GM21515 (cell line): Measurements from ENCODE around the gene SERINC2.

ENCODE experiments used
- ATAC-seq: cut with Tn5 transposase; IDR thresholded peaks from one replicate; pipeline ENCODE4 v1.9.1; 2021; ENCODE audit not compliant: unreplicated experiment

The SERINC2 gene

GRCh38 chr1:31432592-31433395, 19.8 kb downstream of the SERINC2 start:
- no peak for ATAC-seq

DNA sequence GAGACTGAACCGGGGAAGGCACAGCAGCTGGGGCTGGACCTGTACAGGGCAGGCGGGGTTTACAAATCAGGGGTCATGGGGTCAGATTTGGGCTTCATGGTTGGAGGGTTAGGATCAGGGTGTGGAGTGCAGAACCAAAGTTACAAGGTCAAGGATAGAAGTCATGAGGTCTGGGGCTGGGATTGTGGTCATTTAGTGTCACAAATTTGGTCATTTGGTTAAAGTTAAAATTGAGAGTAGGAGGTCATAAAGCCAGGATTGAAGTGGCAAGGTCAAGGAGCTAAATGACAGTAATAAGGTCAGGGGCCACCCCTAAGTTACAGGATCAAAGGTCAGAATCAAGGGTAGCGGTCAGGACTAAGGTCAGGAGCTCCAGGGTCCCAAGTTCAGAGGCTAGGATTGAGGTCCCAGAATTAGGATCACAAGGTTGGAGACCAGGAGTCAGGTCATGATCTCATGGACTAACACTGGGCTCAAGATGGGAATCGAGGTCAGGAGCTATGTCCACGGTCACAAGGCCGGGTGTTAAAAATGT, 20.4 kb downstream of the SERINC2 start:
- no peak for ATAC-seq

GRCh38 chr1:31434101-31434871, 21.3 kb downstream of the SERINC2 start:
- ATAC-seq = no peak

GRCh38 chr1:31434979-31435378, 22.0 kb downstream of the SERINC2 start:
- no peak for ATAC-seq

- ATAC-seq = no peak
Observed at GRCh38 chr1:31435471-31436409, 22.7 kb downstream of the SERINC2 start.

GRCh38 chr1:31436596-31437432, 23.8 kb downstream of the SERINC2 start:
- ATAC-seq = no peak

DNA sequence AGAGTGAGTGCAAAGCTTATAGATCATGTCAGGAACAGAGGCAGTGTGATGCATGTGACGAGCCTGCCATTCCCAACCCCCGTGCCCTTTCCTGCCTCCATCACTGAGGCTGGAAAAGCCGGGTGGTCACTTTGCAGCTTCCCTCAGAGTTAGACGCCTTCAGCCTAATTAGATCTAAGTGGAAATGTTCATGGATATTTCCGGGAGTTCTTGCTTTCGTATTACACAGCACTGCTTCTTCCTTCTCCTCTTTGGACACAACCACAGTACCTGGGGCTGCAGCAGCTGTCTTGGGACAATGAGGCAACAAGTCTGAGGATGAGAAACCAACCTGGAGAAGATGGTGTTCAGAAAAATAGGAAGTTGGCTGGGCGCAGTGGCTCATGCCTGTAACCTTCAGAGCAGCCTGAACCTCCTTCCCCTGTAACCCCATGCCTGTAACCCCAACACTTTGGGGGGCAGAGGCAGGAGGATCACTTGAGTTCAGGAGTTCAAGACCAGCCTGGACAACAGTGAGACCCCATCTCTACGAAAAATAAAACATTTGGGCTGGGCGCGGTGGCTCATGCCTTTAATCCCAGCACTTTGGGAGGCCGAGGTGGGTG, 24.5 kb downstream of the SERINC2 start:
- no peak for ATAC-seq

DNA sequence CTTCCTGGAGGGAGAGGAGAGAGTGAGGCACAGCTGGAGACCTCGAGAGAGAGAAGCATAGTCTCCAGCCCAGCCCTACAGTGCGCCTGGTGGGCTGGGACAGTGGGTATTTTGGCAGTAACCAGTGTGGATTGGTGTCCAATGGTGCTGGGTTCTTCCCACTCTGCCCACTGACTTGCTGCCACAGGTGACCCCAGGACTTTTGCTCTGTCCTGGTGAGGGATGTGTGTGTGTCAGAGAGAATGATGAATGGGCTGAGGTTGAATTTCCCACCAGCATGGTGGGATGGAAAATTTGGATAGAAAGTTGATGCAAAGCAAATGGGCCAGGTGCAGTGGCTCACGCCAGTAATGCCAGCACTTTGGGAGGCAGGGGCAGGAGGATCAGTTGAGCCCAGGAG, 26.3 kb downstream of the SERINC2 start:
- ATAC-seq = no peak

- no peak for ATAC-seq
Observed at GRCh38 chr1:31441073-31441472, 28.1 kb downstream of the SERINC2 start.

- no peak for ATAC-seq
Observed at GRCh38 chr1:31441558-31441957, 28.5 kb downstream of the SERINC2 start.

- no peak for ATAC-seq
Observed at GRCh38 chr1:31441970-31442647, 29.1 kb downstream of the SERINC2 start.

DNA sequence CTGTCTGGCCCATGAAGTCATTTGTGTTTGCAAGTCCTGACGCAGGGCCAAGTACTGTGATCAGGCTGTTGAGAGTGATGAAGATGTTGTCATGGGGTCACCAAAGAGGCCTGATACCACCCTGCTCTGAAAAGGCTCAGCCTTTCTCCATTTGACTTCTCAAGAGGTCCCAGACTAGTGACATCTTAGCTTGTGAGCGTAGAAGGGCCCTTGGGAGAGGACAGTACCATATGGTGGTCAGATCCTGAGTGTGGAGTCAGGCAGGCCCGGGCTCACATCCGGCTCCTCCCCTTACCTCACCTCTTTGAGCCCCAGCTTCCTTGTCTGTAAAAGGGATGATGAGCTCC, 29.6 kb downstream of the SERINC2 start:
- no peak for ATAC-seq

DNA sequence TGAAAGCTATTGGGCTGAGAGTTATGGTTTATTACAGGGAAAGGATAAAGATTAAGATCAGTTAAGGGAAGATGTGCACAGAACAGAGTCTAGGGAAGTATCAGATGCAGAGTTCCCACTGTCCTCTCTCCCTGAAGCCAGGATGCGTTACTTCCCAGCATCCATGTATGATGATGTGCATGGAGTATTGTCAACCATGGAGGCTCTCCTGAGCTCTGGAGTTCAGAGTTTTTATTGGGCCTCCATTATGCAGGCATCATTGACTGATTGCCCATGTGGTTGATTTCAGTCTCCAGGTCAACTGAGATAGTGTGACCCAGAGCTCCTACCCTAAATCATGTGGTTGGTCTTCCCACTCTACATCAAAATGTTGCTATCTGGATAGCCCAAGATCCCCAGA, 30.7 kb downstream of the SERINC2 start:
- no peak for ATAC-seq

DNA sequence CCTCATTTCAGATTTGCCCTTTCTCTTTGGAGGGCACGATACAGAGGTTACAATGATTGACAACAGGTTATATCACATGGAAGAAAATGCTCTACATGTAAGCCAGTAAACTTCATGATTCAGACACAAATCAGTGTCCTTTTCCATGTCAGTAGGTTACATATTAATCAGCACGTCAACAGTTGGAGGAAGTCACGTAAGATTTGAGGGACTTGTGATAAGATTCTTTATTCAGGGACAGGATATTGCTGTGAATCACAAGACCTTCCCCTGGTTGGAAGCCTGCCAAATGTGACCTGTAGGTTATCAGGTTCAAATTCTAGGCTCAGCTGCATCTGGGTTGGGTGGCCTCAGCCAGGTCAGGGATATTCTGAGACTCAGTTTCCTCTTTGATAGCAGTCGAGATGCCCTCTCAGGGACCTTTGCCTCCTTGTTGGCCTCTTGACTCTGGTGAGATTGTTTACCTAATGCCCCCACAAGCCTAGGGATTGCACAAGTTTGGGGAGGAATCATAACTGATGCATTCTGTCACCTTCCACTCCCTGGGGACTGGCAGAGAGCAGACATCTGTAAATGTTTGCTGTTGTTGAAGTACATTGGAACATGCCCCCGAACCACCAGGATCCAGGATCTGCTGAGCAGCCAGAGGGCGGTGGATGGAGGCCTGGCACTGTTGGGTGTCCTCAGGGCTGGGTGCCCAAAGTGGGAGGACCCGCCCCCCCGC, 31.9 kb downstream of the SERINC2 start:
- ATAC-seq = no peak

- no peak for ATAC-seq
Observed at GRCh38 chr1:31445951-31446350, 32.9 kb downstream of the SERINC2 start.

- ATAC-seq = no peak
Observed at GRCh38 chr1:31447210-31447609, 34.2 kb downstream of the SERINC2 start.

DNA sequence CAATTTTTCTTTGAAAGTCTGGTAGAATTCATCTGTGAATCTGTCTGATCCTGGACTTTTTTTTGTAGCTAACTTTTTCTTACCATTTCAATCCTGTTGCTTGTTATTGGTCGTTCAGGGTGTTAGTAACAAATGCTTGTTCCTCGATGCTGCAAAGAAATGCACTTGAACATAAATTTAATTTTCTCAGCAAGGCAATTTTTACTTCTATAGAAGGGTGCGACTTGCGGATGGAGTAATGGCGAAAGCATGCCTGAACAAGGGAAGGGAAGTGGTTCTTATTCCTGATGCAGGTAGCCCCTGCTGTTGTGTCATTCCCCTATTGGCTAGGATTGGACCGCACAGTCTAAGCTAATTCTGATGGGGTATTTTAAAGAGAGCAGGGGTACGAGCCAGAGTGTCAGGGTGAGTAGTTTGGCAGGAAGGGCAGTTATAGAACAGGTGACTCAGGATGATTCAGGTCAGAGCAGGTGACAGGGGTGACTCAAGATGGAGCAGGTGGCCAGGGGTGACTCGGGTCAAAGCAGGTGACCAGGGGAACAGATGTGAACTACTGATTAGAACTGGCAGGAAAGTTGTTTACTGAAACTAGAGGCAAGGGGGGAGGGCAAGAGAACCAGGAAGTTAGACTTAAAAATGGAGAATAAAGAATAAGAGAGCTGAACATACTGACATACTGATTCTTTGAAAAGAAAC, 40.5 kb downstream of the SERINC2 start:
- no peak for ATAC-seq

DNA sequence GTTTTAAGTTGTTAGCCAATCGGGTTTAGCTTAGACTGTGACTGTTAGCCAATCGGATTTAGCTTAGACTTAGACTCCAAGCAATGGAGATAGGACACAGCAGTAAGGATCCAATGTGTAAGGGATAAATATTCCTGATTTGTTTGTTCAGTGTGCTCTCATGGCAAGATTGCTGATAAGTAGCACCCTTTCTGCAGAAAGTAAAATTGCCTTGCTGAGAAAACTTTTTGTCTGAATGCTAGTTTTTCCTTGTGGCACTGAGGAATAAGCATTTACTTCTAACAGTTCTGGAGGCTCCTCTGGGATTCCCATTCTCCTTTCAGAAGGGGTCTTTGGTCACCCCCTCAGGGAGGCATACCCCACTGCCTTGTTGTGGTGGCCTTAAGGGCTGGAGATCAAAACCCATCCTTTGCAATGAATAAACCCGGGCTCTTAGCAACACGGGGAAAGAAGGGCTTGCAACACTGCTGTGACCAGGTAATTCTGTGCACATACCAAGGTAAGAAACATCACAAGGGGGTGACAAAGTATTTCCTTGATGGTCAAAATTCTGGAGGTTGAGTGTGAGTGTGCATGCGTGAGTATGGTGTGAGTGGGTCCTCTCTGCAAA, 45.4 kb downstream of the SERINC2 start:
- ATAC-seq = no peak
